Thymus (tissue), 11 donors: ENCODE measurements around the gene MNAT1. TPM values are rescaled to one million over a fixed set of nuclear protein-coding genes. Genes with fewer than 3 reads are reported as not detected.

Experiments used
- DNase-seq, 9 donors: peaks; one replicate each; pipeline ENCODE4 v3.0.0-alpha.2; 2013; ENCODE audit warnings: low spot score in 9 of 9, low read depth in 6 of 9, missing footprints in 1 of 9
- H3K27ac ChIP-seq, 2 donors: one replicate each; pipeline ENCODE4 v1.5.1; 2013; ENCODE audit warnings: control low read depth in 1 of 2, low read depth in 1 of 2, low read length in 1 of 2, mild to moderate bottlenecking in 1 of 2, moderate library complexity in 1 of 2
- H3K27me3 ChIP-seq, 2 donors: one replicate each; pipeline ENCODE4 v1.5.1; 2013; ENCODE audit warnings: low read length in 1 of 2; ENCODE audit not compliant: control insufficient read depth in 2 of 2, insufficient read depth in 1 of 2
- H3K36me3 ChIP-seq, 2 donors: one replicate each; pipeline ENCODE4 v1.5.1; 2013; ENCODE audit warnings: low read length in 1 of 2, mild to moderate bottlenecking in 1 of 2, moderate library complexity in 1 of 2; ENCODE audit not compliant: control insufficient read depth in 2 of 2, insufficient read depth in 2 of 2
- H3K4me1 ChIP-seq, 2 donors: one replicate each; pipeline ENCODE4 v1.5.1; 2013; ENCODE audit warnings: low read length in 2 of 2; ENCODE audit not compliant: control insufficient read depth in 2 of 2, insufficient read depth in 2 of 2
- H3K4me3 ChIP-seq, 2 donors: one replicate each; pipeline ENCODE4 v1.5.1; 2013; ENCODE audit warnings: low read length in 2 of 2, control low read depth in 1 of 2, mild to moderate bottlenecking in 1 of 2
- H3K9me3 ChIP-seq, 2 donors: one replicate each; pipeline ENCODE4 v1.5.1; 2013; ENCODE audit warnings: low read length in 1 of 2, mild to moderate bottlenecking in 1 of 2; ENCODE audit not compliant: control insufficient read depth in 2 of 2, insufficient read depth in 1 of 2
- WGBS: extraction: QIAGEN DNeasy Blood & Tissue Kit; methylation state at CpG from one replicate; pipeline ENCODE4 v1.1.7; 2013; 5-methylcytosine and 5-hydroxymethylcytosine counted together
- polyA plus RNA-seq: library from polyadenylated mRNA; stranded (reverse); fragments of 200-250 nt; gene quantifications from one replicate; pipeline ENCODE4 v1.2.3, GENCODE V29; 2013
- total RNA-seq: library from RNA; stranded (reverse); fragments of 120-200 nt; gene quantifications from one replicate; pipeline ENCODE4 v1.2.4, GENCODE V29; 2013
- donor health status: healthy.

MNAT1 gene
- total and polyA plus RNA-seq, 2 donors = 35.6 to 64.0 TPM

DNA sequence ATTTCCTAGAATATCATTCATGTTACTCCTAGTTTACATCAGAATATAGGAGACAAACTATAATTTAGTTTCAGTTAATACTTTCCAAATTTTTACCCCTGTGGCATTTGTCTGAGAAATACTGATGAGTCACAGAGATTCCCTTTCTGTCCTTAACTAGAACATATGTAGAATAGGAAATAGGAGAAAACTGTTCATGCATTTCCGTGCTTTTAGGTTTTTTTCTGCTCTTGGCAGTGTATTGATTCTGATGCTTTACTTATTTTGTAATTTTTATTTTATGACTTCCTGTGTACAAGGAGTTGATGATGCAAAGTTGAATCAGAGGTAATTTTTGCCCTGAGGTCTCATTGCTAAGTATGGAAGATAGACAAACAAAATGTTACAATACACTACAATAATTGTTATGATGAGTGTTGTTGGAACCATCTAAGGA is 23.0 kb downstream of the MNAT1 start:
- Histone ChIP-seq H3K9me3 (no peaks in the 10 kb centered on the region), H3K36me3 (no peaks in the 10 kb centered on the region), H3K27me3 (peaks cover 3 to 5% of the 10 kb centered on the region in 2 donors), H3K27ac (no peak overlapping the region), H3K4me1 (peaks cover 13 to 25% of the 10 kb centered on the region in 2 donors), H3K4me3 (no peak overlapping the region)
- DNase-seq = no peak
- 97% methylated on average over 1 of the region's 1 CpG for WGBS

DNA sequence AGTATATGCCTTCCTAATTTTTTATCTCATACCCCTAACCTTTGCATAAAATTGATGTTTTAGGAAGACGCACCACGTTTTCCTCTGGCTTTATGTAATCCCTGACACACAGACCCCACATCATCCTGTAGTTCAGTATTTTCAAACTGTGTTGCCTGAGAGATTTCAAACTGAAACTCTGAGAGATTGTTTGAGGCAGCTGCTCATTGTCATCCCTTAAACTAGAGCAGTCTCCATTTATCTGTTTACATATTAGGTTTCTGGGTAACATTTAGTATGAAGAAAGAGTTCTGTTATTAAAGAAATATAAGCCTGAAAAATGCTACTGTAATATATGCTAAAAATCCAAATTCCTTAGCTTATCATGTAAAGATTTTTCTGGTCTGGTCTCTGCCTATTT is 24.3 kb downstream of the MNAT1 start:
- Histone ChIP-seq H3K27ac (no peak overlapping the region), H3K9me3 (no peaks in the 10 kb centered on the region), H3K27me3 (peaks cover 3 to 5% of the 10 kb centered on the region in 2 donors), H3K4me3 (no peak overlapping the region), H3K4me1 (peaks cover 2 to 12% of the 10 kb centered on the region in 2 donors), H3K36me3 (no peaks in the 10 kb centered on the region)
- WGBS = 85% methylated on average over 2 of the region's 2 CpGs
- peak in 1 of 9 donors; percentile 9 for DNase-seq

DNA sequence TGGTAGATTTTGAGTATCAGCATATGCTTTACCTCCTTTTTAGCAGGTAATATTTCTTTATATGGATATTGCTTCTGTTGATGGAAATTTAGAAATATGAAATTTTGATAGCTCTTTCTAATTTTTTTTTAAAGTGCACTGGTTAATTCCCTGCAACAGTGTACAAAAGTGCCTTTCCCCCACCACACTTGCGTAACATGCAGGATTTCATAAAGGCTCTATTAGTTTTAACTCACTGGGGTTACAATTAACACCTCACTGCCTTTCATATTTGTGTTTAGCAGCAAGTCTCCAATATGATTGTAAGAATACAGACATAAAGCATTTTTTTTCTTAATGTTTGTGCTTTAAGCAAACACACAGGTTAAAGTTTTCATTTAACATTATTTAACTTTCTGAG is 25.6 kb downstream of the MNAT1 start:
- Histone ChIP-seq H3K27me3 (peaks cover 0 to 5% of the 10 kb centered on the region in 2 donors), H3K9me3 (no peaks in the 10 kb centered on the region), H3K36me3 (no peaks in the 10 kb centered on the region), H3K4me1 (peaks cover 0 to 7% of the 10 kb centered on the region in 2 donors), H3K27ac (no peak overlapping the region), H3K4me3 (no peak overlapping the region)
- DNase-seq = no peak
- 97% methylated on average over 1 of the region's 1 CpG for WGBS

DNA sequence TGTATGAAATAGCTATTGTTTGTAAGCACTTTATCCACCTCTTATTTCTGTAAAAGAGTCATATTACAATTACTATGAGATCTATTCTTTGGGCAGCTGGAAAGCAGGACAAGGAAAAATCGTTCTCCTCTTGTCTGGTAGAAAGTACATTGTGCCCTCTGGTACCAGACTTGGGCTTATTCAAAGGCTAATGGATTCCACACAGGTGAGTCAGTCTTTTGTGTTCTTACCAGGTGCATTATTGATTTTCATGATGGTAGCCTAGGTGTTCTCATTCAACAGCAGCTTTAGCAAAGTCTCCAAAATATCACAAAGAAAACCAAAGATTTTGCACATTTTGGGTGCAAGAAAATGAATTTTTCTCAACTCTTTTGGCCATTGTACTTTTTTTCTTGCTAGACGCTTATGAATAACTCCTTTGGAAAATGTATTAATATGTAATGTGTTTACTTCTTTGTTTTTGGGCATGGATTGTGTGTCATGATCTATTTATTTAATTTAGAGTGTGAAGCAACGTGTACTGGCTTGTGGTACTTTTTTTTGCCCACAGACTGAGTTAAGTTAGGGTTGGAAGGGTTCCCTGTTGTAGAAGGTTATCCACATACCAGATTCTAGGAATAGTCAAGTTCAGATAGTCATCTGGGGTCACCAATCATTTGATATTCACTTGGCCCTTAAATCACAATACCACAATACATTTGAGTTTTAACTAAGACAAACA is 26.2 kb downstream of the MNAT1 start:
- Histone ChIP-seq H3K9me3 (no peaks in the 10 kb centered on the region), H3K4me3 (no peak overlapping the region), H3K27me3 (peaks cover 0 to 3% of the 10 kb centered on the region in 2 donors), H3K27ac (no peak overlapping the region), H3K36me3 (no peaks in the 10 kb centered on the region), H3K4me1 (peaks cover 0 to 7% of the 10 kb centered on the region in 2 donors)
- 96% methylated on average over 3 of the region's 3 CpGs for WGBS
- DNase-seq = no peak

DNA sequence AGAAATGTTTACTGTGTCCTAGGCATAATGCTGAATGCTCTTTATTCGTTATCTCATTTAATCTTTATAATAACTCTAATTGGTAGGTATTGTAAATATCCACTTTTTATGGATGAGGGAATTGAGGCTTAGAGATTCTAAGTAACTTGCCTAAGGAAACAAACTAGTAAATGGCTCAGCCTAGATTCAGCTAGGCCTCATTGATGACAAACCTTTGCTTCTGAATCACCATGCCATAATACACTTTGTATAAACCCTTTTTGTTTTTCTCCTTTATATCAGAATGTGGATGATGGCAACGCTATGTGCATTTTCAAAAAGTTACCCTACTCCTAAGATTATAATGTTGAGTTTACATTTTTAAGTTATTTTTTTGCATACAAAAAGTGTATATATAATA is 34.0 kb downstream of the MNAT1 start:
- no peaks in the 10 kb centered on the region for H3K36me3 ChIP-seq
- WGBS = 98% methylated on average over 2 of the region's 2 CpGs
- no peaks in the 10 kb centered on the region for H3K9me3 ChIP-seq
- no peak for DNase-seq
- H3K27ac ChIP-seq = no peak overlapping the region
- H3K4me3 ChIP-seq = no peak overlapping the region
- no peaks in the 10 kb centered on the region for H3K4me1 ChIP-seq
- H3K27me3 ChIP-seq = no peaks in the 10 kb centered on the region

DNA sequence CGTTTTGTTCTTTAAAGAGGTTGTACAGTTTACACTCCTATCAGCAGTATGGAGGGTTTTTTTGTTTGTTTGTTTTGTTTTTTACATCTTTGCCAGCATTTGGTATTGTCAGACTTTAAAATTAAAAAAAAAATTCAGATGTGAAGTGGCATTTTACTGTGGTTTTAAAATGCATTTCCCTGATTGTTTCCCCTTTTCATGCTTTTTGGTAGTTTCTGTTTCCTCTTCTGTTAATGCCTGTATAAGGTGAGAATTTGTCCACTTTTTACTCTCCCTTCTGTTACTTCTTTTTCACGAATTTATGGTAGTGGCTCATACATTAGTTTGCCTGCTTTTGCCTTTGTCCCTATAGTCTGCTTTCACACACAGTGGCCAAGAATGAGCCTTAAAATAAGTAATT is 36.6 kb downstream of the MNAT1 start:
- no peak overlapping the region for H3K27ac ChIP-seq
- DNase-seq = no peak
- no peaks in the 10 kb centered on the region for H3K27me3 ChIP-seq
- H3K9me3 ChIP-seq = no peaks in the 10 kb centered on the region
- no peak overlapping the region for H3K4me3 ChIP-seq
- WGBS = 46% methylated on average over 2 of the region's 2 CpGs
- no peaks in the 10 kb centered on the region for H3K4me1 ChIP-seq
- H3K36me3 ChIP-seq = no peaks in the 10 kb centered on the region

DNA sequence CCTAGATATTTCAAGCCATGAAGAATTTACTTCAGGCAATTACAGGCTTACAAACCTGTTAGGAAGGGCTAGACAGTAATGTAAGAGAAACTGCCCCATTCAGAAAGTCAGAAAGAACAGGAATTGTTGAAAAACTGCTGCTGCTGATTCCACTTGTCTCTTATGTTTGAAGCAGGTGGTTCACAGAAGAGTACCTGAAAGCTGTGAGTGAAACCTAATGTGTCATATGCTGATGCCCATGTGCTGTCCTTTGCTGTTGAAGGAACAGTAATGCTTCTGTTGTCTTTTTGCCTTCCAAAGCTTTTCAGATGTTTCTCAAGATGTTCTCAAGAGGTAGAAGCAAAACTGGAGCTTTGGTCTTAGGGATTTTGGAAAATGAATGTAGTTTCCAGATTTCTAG is 39.0 kb downstream of the MNAT1 start:
- no peaks in the 10 kb centered on the region for H3K9me3 ChIP-seq
- H3K4me3 ChIP-seq = no peak overlapping the region
- H3K27ac ChIP-seq = no peak overlapping the region
- DNase-seq = no peak
- H3K4me1 ChIP-seq = no peaks in the 10 kb centered on the region
- no peaks in the 10 kb centered on the region for H3K27me3 ChIP-seq
- no peaks in the 10 kb centered on the region for H3K36me3 ChIP-seq

DNA sequence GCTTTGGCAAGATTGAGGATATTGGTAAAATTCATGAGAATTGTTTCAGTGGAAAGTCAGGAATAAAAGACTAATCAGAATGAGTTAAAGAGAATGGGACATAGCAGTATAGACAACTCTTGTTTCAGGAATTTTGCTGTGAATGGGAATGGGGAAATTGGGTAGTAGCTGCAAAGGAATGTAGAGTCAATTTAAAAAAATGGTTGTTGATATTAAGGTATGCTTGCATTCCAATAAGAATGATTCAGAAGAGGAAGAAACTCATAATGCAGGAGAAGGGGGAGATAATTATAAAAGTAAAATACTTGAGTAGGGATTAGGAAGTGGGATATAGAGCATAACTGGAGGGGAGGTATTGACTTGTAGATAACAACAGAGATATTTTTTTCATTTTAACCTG is 40.7 kb downstream of the MNAT1 start:
- Histone ChIP-seq H3K9me3 (no peaks in the 10 kb centered on the region), H3K4me3 (no peak overlapping the region), H3K4me1 (no peaks in the 10 kb centered on the region), H3K36me3 (no peaks in the 10 kb centered on the region), H3K27ac (no peak overlapping the region), H3K27me3 (no peaks in the 10 kb centered on the region)
- no peak for DNase-seq

DNA sequence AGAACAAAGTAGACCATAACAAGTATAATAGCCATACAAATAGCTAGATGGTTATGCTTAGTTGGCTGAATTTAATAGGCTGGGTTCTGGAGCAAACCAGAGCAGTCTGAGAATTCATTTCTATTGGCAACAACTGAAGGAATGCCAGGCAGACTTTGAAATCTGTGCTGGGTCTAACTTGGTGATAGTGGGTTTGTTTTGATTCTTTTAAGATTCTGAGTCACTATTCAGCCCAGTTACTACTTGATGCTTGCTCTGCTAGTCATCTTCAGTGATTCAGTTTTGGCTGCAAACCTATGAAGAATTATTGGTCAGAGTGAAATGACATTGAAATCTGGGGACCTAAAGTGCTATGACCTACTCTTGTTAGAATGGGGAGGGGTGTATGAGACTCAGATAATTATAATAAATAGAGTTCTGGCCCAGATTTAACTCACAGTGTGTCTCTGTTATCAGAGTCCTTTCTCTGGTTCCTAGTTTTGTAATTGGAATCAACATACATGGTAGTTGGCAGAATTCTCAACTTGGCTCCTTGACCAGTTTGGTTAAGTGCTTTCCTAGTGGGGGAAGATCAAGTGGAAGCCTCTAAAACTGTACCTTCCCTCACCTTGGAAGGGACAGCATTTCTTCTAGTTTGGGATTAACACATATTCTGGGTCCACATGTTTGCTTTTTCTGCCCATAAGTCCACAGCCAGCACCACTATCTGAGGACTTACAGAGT is 43.5 kb downstream of the MNAT1 start:
- no peaks in the 10 kb centered on the region for H3K4me1 ChIP-seq
- no peaks in the 10 kb centered on the region for H3K36me3 ChIP-seq
- H3K27me3 ChIP-seq = no peaks in the 10 kb centered on the region
- no peak overlapping the region for H3K27ac ChIP-seq
- no peaks in the 10 kb centered on the region for H3K9me3 ChIP-seq
- H3K4me3 ChIP-seq = no peak overlapping the region
- DNase-seq = no peak
